Measurements from ENCODE around the gene ZMIZ2. TPM values are rescaled to one million over a fixed set of nuclear protein-coding genes. Genes with fewer than 3 reads are reported as not detected.

The ZMIZ2 gene
- total RNA-seq, 1 experiment from 2014 or later: 69.0 TPM

DNA sequence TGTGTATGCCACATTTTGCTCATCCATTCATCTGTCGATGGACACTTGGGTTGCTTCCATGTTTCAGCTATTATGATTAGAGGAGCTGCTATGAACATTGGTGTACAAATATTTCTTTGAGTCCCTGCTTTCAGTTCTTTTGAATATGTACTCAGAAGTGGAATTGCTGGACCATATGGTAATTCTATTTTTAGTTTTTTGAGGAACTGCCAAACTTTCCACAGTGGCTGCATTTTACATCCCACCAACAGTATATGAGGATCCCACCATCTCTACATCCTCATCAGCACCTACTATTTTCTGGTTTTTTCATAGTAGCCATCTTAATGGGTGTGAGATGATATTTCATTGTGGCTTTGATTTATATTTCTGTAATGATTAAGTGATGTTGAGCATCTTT is 44.7 kb upstream of the ZMIZ2 start:
- H3K27ac Mint-ChIP-seq (ENCODE audit: unreplicated experiment): no peak overlapping the region
- BruUV-seq (replicated peaks): no TSS peak
- no peak for TF ChIP-seq CTCF (IDR thresholded peaks at IDR 0.05; ENCODE audit: insufficient read depth in 1 of 2, low read depth in 1 of 2, low read length in 1 of 2, severe bottlenecking in 1 of 2, unreplicated experiment in 1 of 2)
- no peak for DNase-seq
- Histone ChIP-seq H3K36me3 (ENCODE audit: control insufficient read depth, insufficient read depth, low read length) (peaks cover 5% of the 10 kb centered on the region), H3K4me3 (ENCODE audit: low read depth, low read length) (no peak overlapping the region), H3K9me3 (no peaks in the 10 kb centered on the region), H3K27me3 (replicated peaks; ENCODE audit: control insufficient read depth, insufficient read depth, low read length) (no peaks in the 10 kb centered on the region), H3K4me1 (no peaks in the 10 kb centered on the region)
- H3K4me1 Mint-ChIP-seq (ENCODE audit: low read depth, unreplicated experiment): no peaks in the 10 kb centered on the region
- H3K9me3 Mint-ChIP-seq (ENCODE audit: unreplicated experiment): no peaks in the 10 kb centered on the region
- intact Hi-C loops (cut with micrococcal nuclease; ENCODE audit: unreplicated experiment): no loop called here
- H3K4me3 Mint-ChIP-seq (ENCODE audit: unreplicated experiment): no peak overlapping the region
- no peaks in the 10 kb centered on the region for H3K27me3 Mint-ChIP-seq (ENCODE audit: insufficient read depth, unreplicated experiment)
- ChIA-PET POLR2A (no interaction called here), CTCF (no interaction called here)
- H3K36me3 Mint-ChIP-seq (ENCODE audit: insufficient read depth, unreplicated experiment): peaks cover 55% of the 10 kb centered on the region

DNA sequence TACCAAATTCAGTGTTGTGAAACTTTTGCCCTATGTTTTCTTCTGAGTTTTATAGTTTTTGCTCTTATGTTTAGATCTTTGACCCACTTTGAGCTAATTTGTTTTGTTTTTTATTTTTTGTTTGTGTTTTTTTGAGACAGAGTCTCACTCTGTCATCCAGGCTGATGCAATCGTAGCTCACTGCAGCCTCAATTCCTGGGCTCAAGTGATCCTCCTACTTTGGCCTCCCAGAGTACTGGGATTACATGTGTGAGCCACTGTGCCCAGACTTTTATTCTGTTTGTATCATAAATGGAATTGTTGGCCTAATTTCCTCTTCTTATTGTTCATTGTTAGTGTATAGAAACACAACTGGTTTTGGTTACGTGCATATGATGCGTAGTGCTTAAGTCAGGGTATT is 43.2 kb upstream of the ZMIZ2 start:
- CTCF ChIA-PET: no interaction called here

GRCh38 chr7:44706788-44707557 is 41.7 kb upstream of the ZMIZ2 start:
- no peak for TF ChIP-seq CTCF (IDR thresholded peaks at IDR 0.05; ENCODE audit: insufficient read depth in 1 of 2, low read depth in 1 of 2, low read length in 1 of 2, severe bottlenecking in 1 of 2, unreplicated experiment in 1 of 2)
- Mint-ChIP-seq H3K4me3 (ENCODE audit: unreplicated experiment) (no peak overlapping the region), H3K9me3 (ENCODE audit: unreplicated experiment) (no peaks in the 10 kb centered on the region), H3K4me1 (ENCODE audit: low read depth, unreplicated experiment) (peaks cover 15% of the 10 kb centered on the region), H3K36me3 (ENCODE audit: insufficient read depth, unreplicated experiment) (peaks cover 51% of the 10 kb centered on the region), H3K27me3 (ENCODE audit: insufficient read depth, unreplicated experiment) (no peaks in the 10 kb centered on the region), H3K27ac (ENCODE audit: unreplicated experiment) (no peak overlapping the region)
- DNase-seq: no peak
- ChIA-PET POLR2A (no interaction called here), CTCF (no interaction called here)
- Histone ChIP-seq H3K36me3 (ENCODE audit: control insufficient read depth, insufficient read depth, low read length) (peaks cover 4% of the 10 kb centered on the region), H3K27me3 (replicated peaks; ENCODE audit: control insufficient read depth, insufficient read depth, low read length) (no peaks in the 10 kb centered on the region), H3K4me1 (peaks cover 6% of the 10 kb centered on the region), H3K4me3 (ENCODE audit: low read depth, low read length) (no peak overlapping the region), H3K9me3 (no peaks in the 10 kb centered on the region)
- intact Hi-C loops (cut with micrococcal nuclease; ENCODE audit: unreplicated experiment): no loop called here
- no TSS peak for BruUV-seq (replicated peaks)

More for the DNA sequence above, 43.2 kb upstream of the ZMIZ2 start:
- Mint-ChIP-seq H3K4me1 (ENCODE audit: low read depth, unreplicated experiment) (peaks cover 4% of the 10 kb centered on the region), H3K4me3 (ENCODE audit: unreplicated experiment) (no peak overlapping the region), H3K9me3 (ENCODE audit: unreplicated experiment) (no peaks in the 10 kb centered on the region), H3K36me3 (ENCODE audit: insufficient read depth, unreplicated experiment) (peaks cover 56% of the 10 kb centered on the region), H3K27me3 (ENCODE audit: insufficient read depth, unreplicated experiment) (no peaks in the 10 kb centered on the region), H3K27ac (ENCODE audit: unreplicated experiment) (no peak overlapping the region)
- intact Hi-C loops (cut with micrococcal nuclease; ENCODE audit: unreplicated experiment): no loop called here
- H3K9me3 ChIP-seq: no peaks in the 10 kb centered on the region
- no peaks in the 10 kb centered on the region for H3K4me1 ChIP-seq
- H3K27me3 ChIP-seq (replicated peaks; ENCODE audit: control insufficient read depth, insufficient read depth, low read length): no peaks in the 10 kb centered on the region
- BruUV-seq (replicated peaks): no TSS peak
- peaks cover 4% of the 10 kb centered on the region for H3K36me3 ChIP-seq (ENCODE audit: control insufficient read depth, insufficient read depth, low read length)
- POLR2A ChIA-PET: no interaction called here
- DNase-seq: no peak
- TF ChIP-seq CTCF (IDR thresholded peaks at IDR 0.05; ENCODE audit: insufficient read depth in 1 of 2, low read depth in 1 of 2, low read length in 1 of 2, severe bottlenecking in 1 of 2, unreplicated experiment in 1 of 2): no peak
- no peak overlapping the region for H3K4me3 ChIP-seq (ENCODE audit: low read depth, low read length)
